ENCODE results near the gene CDK5RAP2.
A peak's percentile ranks its signal among the peaks of the same experiment; 100 is the strongest.
"Not testable (repeated sequence)": the region's sequence is repeated elsewhere in the genome, so short reads cannot be mapped to it uniquely, and the experiment has no call there.

Gene CDK5RAP2

DNA sequence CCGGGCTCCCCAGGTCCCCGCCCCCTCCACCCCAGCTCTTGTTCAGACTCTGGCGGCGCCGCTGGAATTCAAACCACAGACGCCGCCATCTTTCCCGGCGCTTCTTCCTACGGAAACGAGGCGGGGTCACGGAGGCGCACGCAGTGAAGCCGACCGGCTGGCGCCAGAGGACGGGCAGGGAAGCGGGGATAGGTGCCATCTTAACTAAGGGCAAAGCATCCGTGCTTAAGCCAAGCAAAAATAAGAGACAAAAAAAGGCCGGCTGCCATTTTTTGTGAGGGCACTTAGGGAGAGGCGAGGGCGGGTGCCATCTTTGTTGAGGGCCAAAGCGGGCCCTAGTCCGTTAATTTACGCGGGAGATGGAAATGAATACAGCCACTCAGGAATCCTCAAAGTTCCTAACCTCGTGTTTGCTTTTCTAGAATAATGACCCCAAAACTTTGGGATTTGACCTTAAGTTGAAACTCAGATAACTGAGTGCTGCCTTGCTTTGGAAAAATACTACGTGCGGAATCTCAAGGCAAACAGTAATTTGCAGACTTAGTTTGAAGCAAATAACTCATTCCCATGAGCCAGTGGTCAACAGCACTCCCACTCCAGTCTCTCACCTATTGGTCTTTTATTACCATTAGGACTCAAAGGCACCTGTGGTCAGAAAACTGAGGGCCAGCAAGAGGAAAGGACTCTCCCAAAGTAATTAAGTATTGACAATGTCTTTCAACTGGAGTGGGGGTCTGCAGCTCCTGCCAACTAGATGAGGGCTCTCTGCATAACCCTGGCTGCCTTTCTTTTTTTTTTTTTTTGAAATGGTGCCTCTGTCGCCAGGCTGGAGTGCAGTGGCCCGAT, at the start of gene CDK5RAP2:
TSS of gene CDK5RAP2 (minus strand) at position 117 of the 846 bp plus-strand sequence. CDS start 189 bp downstream, outside the sequence.
- DNase-seq, result peak; percentile 93

DNA sequence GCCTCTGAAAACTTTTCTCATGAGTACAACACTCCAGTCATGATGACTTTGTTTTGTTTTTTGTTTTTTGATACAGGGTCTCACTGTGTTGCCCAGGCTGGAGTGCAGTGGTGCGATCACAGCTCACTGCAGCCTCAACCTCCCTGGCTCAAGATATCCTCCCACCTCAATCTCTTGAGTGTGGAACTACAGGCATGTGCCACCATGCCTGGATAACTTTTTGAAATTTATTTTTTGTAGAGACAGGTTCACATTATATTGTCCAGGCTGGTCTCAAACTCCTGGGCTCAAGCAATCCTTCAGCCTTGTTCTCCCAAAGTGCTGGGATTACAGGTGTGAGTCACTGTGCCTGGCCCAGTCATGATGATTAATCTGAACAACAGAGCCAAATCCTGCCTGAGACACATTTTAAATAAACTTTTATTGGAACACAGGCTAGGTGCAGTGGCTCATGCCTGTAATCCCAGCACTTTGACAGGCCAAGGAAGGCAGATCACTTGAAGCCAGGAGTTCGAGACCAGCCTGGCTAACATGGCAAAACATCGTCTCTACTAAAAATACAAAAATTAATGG, 49.0 kb upstream of the CDK5RAP2 start:
- not testable (repeated sequence) for DNase-seq

DNA sequence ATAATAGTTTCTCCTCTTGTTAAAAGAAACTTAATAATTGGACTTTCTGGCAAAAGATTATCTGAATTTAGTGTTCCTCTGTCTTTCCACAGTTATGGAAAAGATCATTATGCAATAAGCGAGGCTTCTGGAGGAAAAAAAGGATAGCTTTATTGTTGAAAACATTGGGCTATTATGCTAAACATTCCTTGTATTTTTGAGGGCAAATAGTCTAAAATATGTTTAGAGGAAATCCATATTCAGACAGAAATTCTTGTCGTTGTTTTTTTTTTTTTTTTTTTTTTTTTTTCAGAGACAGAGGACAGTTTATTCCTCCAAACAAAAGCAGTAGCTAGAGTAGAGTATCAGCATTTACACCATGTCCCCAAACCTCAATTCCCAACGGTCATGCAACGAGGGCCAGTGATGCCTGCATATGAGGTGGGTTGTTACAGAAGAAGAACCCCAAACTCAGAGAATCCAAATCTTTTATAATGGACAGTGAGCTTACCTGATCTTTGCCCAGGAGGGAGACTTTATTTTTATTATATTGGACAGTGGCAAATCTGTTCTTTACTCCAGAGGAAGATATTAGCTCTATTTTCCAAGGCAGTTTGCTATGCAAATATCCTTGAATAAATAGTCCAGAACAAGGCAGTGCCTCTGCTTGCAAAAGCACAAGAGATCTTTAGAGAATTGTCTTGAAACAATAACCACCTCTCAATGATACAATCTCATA, 48.4 kb upstream of the CDK5RAP2 start:
- DNase-seq, result no peak

DNA sequence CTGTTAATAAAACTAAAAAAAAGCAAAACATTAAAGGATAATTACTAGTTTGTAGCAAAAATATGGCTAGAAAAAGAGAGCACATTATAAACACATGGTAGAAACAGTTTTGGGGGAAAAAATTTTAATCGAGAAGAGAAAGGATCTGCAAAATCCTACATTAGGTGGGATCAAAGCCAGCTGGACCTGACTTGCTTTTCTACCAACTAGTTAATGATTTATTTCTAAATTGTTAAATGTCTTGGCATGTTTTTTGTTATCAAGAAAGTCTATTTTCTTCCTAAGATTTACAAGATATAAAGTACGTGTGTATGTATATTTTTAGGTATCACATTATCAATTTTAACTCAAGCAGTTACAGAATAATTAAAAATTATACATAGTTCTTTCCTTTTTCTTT, 47.1 kb upstream of the CDK5RAP2 start:
- DNase-seq, result no peak

DNA sequence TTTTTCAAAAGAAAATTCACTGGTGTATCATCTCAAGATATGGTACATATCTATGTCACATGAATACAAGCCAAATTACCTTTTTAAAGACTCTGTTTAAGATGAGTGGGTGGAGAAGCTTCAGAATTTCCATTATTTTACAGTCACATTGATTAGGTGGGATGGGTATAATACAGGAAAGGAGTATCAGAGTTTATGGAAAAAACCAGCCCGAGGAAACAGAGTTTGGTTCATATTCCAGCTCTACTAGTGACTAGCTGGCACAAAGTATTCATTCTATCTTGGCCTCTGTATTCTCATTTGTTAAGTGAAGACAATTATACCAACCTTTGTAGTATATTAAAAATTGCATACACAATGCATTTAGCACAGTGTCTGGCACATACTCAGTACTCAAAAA, 46.5 kb upstream of the CDK5RAP2 start:
- no peak for DNase-seq

DNA sequence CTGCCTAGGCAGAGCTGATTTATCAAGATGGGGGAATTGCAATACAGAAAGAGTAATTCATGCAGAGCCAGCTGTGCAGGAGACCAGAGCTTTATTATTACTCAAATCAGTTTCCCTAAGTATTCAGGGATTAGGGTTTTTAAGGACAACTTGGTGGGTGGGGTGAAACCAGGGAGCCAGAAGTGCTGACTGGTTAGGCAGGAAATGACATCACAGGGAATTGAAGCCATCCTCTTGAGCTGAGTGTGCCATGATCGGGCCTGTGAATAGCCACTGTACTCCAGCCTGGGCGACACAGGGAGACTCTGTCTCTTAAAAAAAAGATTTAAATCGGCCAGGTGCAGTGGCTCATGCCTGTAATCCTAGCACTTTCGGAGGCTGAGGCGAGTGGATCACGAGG, 45.3 kb upstream of the CDK5RAP2 start:
- no peak for DNase-seq

DNA sequence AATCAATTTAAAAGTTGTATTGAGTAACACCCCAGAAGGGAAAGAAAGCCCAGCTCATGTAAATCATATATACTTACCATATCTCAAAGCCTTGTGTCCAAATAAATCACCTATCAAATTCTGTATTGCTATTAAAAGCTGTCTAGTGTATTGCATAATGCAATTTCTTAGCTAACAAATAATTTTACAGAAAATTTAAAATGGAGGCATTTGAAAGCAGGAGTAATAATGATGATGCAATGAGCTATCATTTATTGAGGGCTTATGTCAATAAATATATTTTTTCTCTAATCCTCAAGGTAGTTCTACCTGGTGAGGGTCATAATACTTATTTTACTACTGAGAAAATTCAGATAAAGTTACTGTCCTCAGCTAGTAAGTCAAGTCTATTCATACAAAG, 42.8 kb upstream of the CDK5RAP2 start:
- DNase-seq, result no peak

DNA sequence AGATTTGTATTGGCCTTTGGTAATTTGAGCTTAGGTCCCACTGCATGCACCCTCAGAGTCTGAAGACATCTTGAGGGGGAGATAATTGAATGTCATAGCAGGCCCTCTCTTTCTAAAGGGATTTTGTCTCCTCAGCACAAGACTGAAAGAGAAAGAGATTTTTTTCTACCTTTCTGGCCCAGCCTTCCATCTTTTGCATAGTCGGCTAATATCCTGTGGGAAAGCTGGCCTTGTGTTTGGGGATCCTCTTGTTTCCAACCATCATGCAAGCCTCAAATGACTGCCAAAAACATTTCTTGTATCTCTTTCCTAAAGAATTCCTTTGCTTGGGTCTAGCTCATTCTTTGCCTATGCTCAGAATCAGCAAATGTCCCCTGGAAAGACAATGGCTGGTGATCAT, 42.0 kb upstream of the CDK5RAP2 start:
- no peak for DNase-seq

DNA sequence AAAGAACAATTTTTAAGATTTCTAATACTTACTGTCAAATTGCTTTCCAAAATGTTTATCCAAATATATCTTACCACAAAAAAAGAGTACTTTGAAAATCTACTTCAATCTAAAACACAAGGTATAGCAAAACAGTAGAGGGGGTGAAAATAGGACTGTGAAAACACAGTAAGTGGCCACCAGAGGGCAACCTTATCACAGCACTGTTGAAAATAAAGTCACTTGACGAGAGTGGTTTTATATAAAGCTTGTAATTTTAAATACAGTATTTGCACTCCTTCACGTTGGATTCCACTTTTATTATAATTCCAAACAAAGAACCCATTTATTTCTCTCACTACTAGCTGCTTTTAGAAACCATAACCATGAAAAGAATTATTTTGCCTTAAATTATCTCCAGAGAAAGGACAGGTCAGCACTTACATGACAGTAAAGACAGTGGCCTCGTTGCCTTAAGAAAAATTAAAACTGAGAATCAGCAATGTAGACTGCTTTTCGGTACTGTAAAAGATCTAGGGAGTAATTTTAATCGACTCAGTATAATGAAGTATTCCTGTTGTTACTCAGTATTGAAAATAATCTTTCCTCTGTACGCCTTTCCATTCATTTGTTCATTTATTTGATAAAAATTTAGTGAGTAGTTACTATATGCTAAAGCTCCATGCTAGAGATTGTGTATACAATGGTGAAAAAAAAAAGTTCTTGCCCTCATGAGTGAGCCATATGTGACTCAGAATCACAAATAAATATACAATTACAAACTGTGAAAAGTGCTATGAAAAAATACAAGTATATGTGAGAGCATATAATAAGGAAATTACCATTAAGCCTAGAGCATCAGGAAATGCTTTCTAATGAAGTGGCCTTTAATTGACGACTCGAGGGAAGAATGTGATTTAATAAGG, 40.0 kb upstream of the CDK5RAP2 start:
- peak; percentile 60 for DNase-seq

DNA sequence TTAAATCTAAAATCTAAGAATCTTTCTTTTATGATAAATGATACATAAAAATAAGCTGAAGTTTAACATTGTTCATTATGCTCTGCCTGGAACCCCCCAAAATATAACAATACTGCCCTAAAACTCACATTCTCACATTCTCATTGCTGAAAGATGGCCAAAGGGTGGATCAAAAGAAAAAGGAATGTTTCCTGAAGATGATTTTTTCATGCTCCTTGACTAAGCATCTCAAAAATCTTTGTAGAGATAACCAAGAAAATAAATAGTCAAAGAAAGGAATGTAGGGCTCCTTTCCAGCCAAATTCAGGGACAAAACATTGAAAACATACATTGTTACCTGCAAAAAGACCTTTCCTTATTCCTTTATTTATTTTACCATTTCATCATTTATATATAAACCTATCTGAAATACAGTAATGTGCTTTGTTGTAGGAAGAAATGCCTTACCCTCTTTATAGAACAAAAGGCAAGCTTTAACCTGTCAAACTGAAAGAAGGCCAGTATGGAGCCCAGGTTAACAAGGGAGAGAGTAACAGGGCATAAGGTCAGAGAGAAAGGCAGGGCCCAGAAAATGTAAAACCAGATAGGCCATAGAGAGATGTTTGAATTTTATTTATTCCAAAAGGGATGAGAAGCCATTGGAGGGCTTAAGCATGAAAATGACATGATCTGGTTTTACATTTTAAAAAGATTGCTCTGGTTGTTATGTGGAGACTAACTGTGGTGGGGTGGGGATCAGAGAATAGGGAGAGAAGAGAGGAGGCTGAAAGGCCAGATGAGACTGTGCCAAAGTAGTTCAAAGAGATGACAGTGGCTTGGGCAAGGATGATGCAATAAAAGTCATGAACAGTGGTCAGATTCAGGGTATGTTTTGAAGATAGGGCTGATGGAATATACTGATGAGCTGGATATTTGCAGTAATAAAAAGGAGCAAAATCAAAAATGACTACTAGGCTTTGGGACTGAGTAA, 37.3 kb upstream of the CDK5RAP2 start:
- no peak for DNase-seq

DNA sequence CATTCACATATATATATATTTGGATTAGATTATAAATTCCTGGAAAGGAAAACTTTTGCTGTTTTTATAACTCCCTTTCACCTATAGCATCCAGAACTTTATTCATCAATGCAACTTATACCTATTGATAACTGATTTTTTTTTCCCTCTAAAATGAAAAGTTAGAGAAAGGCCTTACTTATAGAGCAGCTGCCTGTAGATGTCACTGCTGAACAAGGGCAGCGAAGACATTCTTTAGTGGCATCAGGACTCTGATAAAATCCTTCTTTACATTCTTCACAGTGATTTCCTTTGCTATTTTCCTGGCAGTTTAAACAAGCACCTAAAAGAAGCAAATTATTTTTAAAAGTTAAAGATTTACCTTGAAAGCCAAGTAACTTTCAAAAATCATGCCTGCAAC, 32.3 kb upstream of the CDK5RAP2 start:
- no peak for DNase-seq

DNA sequence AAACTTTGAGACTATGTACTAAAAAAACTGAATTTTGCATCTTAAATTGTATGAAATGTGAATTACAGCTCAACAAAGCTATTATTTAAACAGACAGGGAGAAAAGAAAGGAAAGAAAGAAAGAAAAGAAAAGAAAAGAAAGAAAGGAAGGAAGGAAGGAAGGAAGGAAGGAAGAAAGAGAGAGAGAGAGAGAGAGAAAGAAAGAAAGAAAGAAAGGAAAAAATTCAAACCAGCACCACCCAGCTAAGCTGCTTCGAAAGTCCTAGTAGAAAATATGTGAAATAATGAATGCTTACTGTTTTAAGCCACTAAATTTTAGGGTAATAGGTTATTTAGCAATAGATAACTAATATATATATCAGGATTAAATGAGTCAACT, 31.7 kb upstream of the CDK5RAP2 start:
- DNase-seq, result no peak

DNA sequence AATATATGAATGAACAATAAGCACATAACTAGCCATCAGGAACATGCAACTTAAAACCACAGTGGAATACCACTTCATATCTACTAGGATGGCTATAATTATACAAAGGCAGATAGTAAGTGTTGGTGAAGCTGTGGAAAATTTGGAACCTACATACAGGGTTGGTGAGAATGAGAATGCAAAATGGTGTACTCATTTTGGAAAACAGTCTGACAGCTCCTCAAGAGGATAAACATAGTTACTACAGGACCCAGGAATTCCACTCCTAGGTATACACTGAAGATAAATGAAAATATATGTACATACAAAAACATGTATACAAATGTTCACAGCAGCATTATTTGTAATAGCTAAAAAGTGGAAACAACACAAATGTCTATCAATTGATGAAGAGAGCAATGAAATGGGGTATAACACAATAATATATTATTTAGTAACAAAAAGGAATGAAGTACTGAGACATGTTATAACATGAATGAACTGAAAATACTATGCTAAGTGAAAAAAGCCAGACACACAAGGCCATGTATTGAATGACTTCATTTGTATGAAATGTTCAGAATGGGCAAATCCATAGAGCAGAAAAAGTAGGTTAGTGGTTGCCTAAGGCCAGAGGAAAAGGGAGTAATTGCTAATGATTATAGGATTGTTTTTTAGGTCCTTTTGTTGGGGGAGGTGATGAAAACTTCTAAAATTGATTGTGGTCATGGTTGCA, 31.2 kb upstream of the CDK5RAP2 start:
- DNase-seq, result no peak

DNA sequence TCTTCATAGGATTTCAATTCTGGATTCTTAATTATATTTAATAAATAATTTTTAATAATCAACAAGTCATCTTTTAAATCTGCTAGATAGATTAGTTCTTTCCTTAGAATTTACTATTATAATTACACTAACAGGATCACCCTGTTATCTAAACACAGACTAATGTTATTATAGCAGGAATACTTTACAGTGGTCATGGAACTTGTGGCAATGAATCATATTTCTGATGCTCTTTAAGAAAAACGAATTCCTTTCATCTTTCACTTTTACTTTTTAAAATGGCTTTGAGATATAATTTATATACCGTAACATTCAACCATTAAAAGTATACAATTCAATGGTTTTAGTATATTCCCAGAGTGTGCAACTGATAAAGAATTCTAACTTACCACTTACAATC, 29.7 kb upstream of the CDK5RAP2 start:
- no peak for DNase-seq

DNA sequence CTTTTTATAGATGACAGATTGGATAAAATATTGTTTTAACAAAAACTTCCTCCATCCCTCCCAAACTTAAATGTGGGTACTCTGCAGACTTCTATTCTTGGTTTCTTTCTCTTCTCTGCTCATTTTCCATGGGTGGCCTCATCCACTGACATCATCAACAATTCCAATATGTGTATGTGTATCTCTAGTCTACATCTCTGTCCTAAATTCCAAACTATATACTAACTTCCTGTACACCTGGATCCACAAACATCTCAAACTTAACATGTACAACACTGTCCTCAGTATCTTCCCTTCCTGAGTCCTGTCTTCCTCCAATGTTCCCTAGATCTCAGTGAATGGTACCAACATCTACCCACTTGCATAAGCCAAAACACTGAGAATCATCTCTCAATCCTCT, 28.5 kb upstream of the CDK5RAP2 start:
- DNase-seq, result no peak

DNA sequence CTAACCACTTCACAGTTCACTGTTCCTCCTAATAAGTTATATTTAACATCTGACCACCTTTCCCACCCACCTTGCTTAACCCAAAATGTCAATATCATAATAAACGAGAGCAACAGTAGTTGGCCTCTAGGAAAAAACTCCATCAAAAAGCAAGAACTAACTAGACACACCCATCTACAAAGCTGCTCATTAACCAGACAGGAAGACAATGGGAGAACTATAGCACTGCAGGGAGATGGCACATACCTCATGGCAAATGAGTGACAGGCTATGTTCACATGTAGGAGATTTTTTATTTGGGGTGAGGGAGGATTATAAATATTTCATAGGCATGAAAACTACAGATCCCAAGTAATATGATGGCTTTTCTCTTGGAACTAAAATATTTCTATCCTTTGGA, 23.6 kb upstream of the CDK5RAP2 start:
- no peak for DNase-seq

DNA sequence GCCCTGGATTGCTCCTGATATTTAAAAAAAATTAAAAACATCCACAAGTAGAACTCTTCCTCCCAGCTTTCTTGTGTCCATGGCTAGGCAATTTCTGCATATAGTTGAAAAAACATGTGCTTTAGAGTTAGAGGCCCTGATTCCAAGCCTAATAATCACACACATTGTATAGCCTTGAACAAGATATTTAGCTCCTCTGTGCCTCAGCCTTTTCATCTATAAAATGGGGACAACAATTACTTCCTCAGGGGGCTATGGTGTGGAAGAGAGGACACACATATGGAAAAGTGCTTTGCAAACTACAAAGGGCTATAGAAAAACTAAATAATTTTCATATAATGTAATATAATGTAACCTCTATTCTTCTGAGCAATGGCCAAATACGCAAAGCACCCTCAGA, 23.0 kb upstream of the CDK5RAP2 start:
- DNase-seq, result no peak

DNA sequence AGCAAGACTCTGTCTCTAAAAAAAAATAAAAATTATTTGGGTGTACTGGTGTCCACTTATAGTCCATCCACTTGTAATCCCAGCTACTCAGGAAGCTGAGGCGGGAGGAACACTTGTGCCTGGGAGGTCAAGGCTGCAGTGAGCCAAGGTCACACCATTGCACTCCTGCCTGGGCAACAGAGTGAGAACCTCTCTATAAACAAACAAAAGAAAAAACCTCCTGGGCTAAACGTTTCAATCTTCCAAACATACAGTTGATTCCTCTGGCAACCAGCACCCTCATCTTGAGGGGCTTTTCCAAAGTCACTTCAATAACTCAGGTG, 13.9 kb upstream of the CDK5RAP2 start:
- no peak for DNase-seq

DNA sequence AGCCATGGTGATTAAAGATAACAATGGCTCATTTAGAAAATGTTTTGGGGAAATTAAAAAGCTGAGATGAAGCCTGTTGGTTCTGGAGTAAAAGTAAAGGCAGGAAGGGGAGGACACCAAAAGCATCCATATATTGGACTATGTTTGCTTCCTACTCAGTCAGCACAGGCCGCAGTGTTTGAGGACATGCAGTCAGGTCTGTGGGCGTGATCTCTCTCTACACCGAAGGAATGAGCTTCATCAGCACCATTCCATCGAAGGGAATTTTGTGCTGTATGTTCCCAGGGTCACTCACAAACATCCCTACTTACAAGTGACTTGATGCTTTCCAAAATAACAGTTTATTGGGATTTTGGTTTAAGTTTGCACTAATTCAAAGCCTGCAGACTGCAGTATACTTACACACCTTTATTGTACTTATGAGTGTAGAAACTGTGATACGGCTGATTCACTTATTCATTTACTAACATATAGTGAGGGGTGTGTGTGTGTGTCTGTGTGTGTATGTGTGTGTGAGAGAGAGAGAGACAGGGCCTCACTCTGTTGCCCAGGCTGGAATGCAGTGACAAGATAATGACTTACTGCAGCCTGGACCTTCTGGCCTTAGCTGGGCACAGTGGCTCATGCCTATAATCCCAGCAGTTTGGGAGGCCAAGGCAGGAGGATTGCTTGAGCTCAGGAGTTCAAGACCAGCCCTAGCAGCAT, 13.4 kb upstream of the CDK5RAP2 start:
- DNase-seq, result no peak

DNA sequence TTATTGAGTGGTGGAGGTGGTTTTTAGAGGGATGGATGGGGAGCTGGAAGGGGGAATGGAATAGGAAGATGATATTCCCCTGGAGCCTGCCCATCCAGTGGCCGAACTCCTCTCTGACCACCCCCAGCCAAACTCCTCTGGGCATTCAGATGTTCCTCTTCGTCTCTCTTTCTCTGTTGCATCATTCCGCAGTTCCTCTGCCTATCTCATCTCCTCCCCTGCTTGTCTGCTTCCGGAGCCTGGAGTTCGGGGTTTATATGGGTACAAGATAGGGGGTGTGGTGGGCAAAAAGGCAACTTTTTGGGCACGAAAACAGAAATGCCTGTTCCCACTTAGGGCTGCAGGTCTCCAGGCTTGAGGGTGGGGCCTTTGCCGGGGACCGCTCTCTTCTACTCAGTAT, 12.2 kb upstream of the CDK5RAP2 start:
- DNase-seq, result no peak

DNA sequence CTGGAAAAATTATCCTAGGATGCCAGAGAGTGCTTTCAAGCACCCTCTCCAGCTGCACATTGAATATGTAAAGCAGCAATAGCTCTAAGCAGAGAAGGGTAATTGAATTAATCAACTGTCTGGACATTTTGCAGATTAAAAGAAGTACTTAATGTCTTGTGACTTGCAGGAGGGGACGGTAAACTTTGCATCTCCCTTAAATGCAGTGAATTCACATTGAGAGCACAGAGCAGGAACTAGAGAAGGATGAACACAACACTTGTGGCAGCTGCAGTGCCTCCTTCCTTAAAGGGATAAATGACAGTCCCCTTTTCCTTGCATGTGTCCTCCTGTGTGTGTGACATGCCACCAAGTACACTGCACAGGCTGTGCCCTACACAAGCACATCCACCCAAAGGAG, 7.4 kb upstream of the CDK5RAP2 start:
- DNase-seq, result no peak

Measured in activated naive CD4-positive, alpha-beta T cell treated with Interleukin-2 at 50 U/mL for 16 hours (primary cell).